ENCODE measurements around the gene CD82. TPM values are rescaled to one million over a fixed set of nuclear protein-coding genes. Genes with fewer than 3 reads are reported as not detected.
A peak's percentile ranks its signal among the peaks of the same experiment; 100 is the strongest.

CD82 gene
- total and polyA plus RNA-seq, 9 donors: 6.9 to 74.9 (median 29.5) TPM

GRCh38 chr11:44600839-44601383, 35.4 kb downstream of the CD82 start:
- no peak for DNase-seq
- Histone ChIP-seq H3K4me3 (no peak overlapping the region), H3K9me3 (no peaks in the 10 kb centered on the region), H3K27me3 (no peaks in the 10 kb centered on the region), H3K27ac (no peak overlapping the region), H3K4me1 (ENCODE audit: insufficient read depth) (peaks cover 43% of the 10 kb centered on the region), H3K36me3 (no peaks in the 10 kb centered on the region)
- WGBS, 3 donors: 42 to 67% (median 52%) methylated on average over 10 of the region's 10 CpGs
- no peak for TF ChIP-seq CTCF (IDR thresholded peaks at IDR 0.05)
- TF ChIP-seq POLR2A (IDR thresholded peaks at IDR 0.05): no peak
- TF ChIP-seq EP300 (IDR thresholded peaks at IDR 0.05): no peak
- intact Hi-C loops (cut with DNase I): no loop called here

- no peak for DNase-seq
- no peak overlapping the region for H3K27ac ChIP-seq
- no peak for TF ChIP-seq EP300 (IDR thresholded peaks at IDR 0.05)
- no peak for TF ChIP-seq CTCF (IDR thresholded peaks at IDR 0.05)
- TF ChIP-seq POLR2A (IDR thresholded peaks at IDR 0.05): no peak
- H3K27me3 ChIP-seq: no peaks in the 10 kb centered on the region
- no peaks in the 10 kb centered on the region for H3K9me3 ChIP-seq
- peaks cover 36% of the 10 kb centered on the region for H3K4me1 ChIP-seq (ENCODE audit: insufficient read depth)
- no peaks in the 10 kb centered on the region for H3K36me3 ChIP-seq
- intact Hi-C loops (cut with DNase I): no loop called here
- H3K4me3 ChIP-seq: no peak overlapping the region
- 71 to 74% (median 71%) methylated on average over 14 of the region's 14 CpGs for WGBS, 3 donors
Observed at GRCh38 chr11:44601471-44602370, 36.3 kb downstream of the CD82 start.

GRCh38 chr11:44602891-44603310, 37.4 kb downstream of the CD82 start:
- peak overlapping the region in 1 of 2 donors; percentile 38 for H3K27ac ChIP-seq
- no peaks in the 10 kb centered on the region for H3K27me3 ChIP-seq
- H3K36me3 ChIP-seq: no peaks in the 10 kb centered on the region
- H3K4me3 ChIP-seq: no peak overlapping the region
- H3K4me1 ChIP-seq (ENCODE audit: insufficient read depth): peaks cover 33% of the 10 kb centered on the region
- intact Hi-C loops (cut with DNase I): no loop called here
- no peaks in the 10 kb centered on the region for H3K9me3 ChIP-seq
- TF ChIP-seq POLR2A (IDR thresholded peaks at IDR 0.05) (no peak), CTCF (IDR thresholded peaks at IDR 0.05) (no peak), EP300 (IDR thresholded peaks at IDR 0.05) (no peak)
- WGBS, 3 donors: 15 to 43% (median 29%) methylated on average over 6 of the region's 6 CpGs
- no peak for DNase-seq

GRCh38 chr11:44604171-44604581, 38.7 kb downstream of the CD82 start:
- no peak for DNase-seq
- TF ChIP-seq EP300 (IDR thresholded peaks at IDR 0.05) (no peak), POLR2A (IDR thresholded peaks at IDR 0.05) (no peak), CTCF (IDR thresholded peaks at IDR 0.05) (no peak)
- Histone ChIP-seq H3K9me3 (no peaks in the 10 kb centered on the region), H3K4me3 (no peak overlapping the region), H3K4me1 (ENCODE audit: insufficient read depth) (peaks cover 36% of the 10 kb centered on the region), H3K36me3 (no peaks in the 10 kb centered on the region), H3K27me3 (no peaks in the 10 kb centered on the region), H3K27ac (no peak overlapping the region)
- 83 to 90% (median 86%) methylated on average over 6 of the region's 6 CpGs for WGBS, 3 donors
- intact Hi-C loops (cut with DNase I): no loop called here
